Stimulated activated CD4-positive, alpha-beta T cell treated with anti-CD3 and anti-CD28 coated beads, Interleukin-12 subunit alpha, Interleukin-12 subunit beta, amount 100 ng/mL, for 4 hours (primary cell): ENCODE measurements around the gene MRPS9.

Source experiments
- DNase-seq: peaks from one replicate; pipeline ENCODE4 v3.0.0-alpha.2; 2020

MRPS9 gene

GRCh38 chr2:105126336-105126735, 88.5 kb downstream of the MRPS9 start:
- no peak for DNase-seq

DNA sequence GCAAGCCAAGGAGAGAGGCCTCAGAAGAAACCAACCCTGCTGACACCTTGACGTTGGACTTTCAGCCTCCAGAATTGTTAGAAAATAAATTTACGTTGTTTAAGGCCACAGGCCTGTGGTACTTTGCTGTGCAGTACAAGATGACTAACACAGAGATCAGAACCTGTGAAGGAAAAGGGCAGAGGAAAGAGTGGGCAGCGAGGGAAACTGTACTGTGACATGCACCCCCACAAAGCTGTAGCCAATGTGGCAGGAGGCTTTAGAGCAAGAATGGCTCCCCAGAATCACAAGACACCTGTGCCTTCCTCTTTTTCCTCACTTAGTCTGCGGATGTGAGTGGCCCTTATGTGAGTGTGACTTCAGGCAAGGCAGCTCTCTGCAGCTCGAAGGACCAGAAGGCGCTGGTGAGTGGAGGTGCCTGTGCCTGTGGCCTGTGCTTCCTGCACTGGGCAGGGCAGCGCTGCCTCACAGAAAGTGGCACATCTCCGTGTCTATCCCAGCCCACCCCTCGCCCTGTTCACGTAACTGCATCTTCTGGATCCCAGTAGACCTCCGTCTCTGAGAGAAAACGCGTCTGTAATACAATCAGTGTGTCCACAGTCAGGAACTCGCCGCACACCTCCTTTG, 89.5 kb downstream of the MRPS9 start:
- DNase-seq: no peak

- DNase-seq: no peak
Observed at GRCh38 chr2:105129722-105130232, 91.9 kb downstream of the MRPS9 start.

DNA sequence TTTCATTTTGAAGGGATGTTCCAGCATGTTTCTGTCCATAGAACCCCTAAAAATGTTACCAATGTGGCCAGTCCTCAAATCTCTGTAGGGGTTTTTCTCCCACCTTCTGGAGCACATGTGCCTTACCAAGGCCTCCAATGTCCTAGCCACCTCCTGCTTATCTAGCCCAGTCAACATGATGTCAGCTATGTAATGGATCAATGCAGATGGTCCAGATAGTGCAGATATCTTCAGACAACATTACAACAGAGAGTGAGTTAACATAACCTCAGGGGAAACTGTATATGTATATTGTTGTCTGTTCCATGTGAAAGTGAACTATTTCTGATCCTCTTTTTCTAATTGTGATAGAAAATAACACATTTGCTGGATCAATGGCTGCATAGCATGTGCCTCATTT, 92.7 kb downstream of the MRPS9 start:
- DNase-seq: no peak

- DNase-seq: no peak
Observed at GRCh38 chr2:105134081-105134480, 96.2 kb downstream of the MRPS9 start.

DNA sequence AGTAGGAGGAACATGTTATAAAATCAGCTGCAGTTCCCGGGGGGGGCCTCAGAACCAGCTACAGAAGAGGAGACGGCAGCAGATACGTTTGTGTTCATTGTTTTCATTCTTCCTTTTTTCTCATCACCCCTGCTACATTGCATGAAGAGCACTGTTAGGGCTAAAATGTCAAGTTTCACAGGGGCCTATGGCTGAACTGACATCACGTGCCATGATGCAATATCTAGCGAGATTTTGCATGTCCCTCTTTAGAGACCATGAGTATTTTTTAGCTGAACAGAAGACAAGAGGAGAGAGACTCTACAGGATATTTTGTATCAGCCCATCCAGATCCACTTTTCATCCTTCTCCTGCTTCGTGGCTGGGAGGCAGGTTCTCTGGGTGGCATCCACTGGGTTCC, 97.6 kb downstream of the MRPS9 start:
- no peak for DNase-seq

DNA sequence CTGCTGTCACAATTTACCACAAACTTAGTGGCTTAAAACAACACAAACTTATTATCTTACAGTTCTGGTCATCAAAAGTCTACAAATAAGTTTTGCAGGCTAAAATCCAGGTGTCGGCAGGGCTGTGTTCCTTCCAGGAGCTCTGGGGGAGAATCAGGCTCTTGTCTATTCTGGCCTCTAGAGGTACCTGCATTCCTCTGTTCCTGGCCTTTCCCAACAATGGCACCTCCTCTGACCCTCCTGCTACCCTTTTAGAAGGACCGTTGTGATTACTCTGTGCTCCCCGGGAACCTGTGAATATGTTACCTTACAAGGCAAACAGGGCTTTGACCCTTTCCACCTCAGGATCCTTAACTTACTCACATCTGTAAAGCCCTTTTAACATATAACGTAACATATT, 98.5 kb downstream of the MRPS9 start:
- DNase-seq: no peak

GRCh38 chr2:105138643-105139042, 100.8 kb downstream of the MRPS9 start:
- DNase-seq: no peak

DNA sequence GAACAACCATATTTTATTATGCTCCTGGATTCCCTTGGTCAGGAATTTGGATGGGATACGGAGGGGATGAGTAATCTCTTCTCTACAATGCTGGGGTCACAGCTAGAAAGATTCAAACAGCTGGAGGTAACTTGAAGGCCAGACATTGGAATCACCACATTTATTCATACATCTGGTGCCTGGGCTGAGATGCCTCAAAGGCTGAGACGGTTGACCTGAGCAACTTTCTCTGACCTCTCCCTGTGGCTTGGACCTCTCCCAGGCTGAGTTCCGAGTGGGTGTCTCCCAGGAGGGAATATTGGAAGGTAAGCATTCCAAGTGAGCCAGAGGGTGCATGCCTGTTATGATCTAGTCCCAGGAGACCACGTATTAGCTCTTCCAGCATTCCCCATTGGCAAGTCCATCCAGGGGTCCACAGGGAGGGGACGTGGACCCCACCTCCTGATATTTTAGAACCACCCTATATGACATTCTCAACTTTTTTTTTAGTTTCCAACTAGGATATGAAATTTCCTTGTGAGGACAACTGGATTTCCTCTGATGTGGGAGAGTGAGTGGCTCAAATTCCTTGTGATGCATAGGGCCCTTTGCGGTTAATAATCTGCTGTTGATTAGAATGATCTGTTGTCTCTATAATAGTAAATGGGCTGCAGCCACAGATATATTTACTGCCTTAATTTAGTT, 101.8 kb downstream of the MRPS9 start:
- DNase-seq: no peak

DNA sequence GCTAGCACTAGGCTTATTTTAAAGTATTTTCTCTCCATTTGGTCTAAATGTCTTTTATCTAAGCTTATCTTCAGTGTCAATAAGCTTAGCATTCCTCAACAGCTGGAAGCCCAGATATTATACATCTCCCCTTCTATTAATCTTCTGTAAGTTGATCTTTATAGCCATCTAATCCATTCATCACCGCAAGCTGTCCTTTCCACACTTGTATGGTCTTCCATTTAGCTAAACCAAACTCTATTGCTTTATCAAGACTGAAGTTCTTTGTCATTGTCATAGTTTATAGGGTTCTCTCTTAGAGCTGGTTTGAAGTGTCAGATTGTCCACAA, 102.3 kb downstream of the MRPS9 start:
- DNase-seq: no peak

DNA sequence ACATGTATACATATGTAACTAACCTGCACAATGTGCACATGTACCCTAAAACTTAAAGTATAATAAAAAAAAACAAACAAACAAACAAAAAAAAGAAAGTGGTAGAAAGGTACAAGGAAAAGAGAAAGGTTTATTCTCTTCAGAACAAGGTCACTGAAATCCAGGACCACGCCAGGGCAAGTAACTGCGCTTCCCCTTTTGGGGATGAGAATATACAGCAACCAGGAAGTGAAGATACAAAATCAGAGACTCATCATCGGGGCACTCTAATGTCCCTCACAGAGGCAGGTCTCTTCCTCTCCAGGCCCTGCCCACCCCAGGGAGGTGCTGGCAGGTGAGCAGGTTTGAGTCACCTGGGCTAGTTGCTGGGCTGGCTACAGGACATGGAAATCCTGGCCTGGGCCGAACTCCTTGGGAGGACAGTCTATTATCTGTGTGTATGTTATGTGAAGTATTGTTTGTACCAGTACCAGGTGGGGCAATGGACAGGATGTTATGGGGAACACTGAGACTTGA, 103.3 kb downstream of the MRPS9 start:
- no peak for DNase-seq

- no peak for DNase-seq
Observed at GRCh38 chr2:105142239-105142638, 104.4 kb downstream of the MRPS9 start.

DNA sequence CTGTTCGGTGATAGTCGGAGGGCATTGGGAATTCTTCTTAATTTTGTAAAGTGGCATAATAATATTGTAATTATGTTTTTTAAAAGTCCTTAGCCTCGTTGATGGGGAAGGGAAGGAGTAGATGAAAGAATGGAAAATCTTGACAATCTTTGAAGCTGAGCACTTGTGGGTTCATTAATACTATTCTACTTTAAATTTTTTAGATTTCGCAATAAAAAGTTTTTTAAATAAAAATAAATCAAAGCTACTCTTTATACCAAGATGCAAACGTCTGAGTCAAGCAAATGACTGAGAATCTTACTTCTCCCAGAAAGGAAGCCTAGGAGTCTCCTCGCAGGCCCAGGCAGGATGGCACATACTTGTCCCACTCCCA, 105.2 kb downstream of the MRPS9 start:
- DNase-seq: no peak

GRCh38 chr2:105143467-105144151, 105.7 kb downstream of the MRPS9 start:
- DNase-seq: peak; percentile 29

DNA sequence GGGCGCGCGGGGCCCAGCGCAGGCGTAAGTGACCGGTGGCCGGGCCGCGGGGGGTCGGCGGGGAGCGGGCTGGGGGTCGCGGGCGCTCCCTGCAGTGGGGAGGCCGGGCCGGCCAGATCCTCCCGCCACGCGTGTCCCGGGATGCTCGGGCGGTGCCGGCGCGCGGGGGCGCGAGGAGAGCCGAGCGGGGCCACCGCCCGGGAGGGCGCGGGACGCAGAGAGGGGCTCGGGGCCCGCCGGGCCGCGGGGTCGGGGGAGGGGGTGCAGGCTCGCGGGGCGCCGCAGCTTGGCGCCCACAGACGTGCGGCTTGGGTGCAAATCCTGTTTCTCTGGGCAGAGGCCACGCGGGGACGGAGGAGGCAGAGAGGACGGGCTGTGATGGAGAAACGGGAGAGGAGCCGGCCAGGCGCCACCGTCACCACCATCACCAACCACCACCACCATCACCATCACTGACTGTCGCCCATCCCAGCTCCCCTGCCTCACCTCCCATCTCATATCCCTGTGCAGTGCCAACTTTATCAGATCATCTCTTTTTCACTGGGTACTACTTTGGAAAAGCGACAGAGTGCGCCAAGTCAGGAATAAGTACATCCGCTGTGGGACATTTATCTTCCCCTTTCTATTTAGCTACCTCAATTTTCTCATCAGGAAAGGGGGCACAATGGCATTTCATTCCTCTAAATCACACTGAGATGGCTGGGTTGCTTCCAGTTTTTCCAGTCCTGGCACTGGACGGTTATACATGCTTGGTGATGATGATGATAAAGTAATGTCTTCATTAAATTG, 106.5 kb downstream of the MRPS9 start:
- DNase-seq: no peak

DNA sequence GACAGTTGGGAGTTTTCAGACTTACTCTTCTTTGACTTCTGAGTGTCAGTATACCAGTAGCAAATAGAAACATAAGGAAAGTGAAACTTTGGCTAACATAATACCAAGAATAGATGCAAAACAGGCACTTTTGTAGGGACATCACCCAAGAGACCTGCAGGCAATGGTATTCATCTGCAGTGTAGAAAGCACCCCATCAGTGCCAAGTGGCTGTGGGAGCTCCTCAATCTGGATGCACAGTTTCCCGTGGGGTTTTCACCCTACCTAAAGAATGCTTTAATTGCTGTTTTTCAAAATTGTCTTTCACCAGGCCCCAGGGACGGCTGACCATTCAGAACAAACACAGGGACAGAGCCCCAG, 107.1 kb downstream of the MRPS9 start:
- DNase-seq: no peak

GRCh38 chr2:105149272-105149671, 111.4 kb downstream of the MRPS9 start:
- DNase-seq: no peak
